ENCODE measurements around the gene ERC1. TPM values are rescaled to one million over a fixed set of nuclear protein-coding genes. Genes with fewer than 3 reads are reported as not detected.

The ERC1 gene
- total RNA-seq, 4 donors from 2014 or later, result 23.5 to 74.8 (median 57.0) TPM

- Histone ChIP-seq H3K27me3 (no peaks in the 10 kb centered on the region), H3K36me3 (no peaks in the 10 kb centered on the region), H3K27ac (no peak overlapping the region), H3K4me1 (no peaks in the 10 kb centered on the region), H3K9me3 (no peaks in the 10 kb centered on the region), H3K4me3 (no peak overlapping the region)
- in situ Hi-C loops (cut with MboI; ENCODE audit: low pct_ligation_motif_present in 1 of 4, low pct_unique_long_range_greater_than_20kb in 1 of 4, low sequenced_read_pairs in 3 of 4), result no loop called here
- WGBS, 2 donors (ENCODE audit: low coverage in 1 of 2), result 85 to 88% methylated on average over 2 of the region's 2 CpGs
- intact Hi-C loops (cut with DNase I; ENCODE audit: low total_unique reads), result no loop called here
- TF ChIP-seq EP300 (IDR thresholded peaks at IDR 0.05; ENCODE audit: low read depth) (no peak), CTCF (IDR thresholded peaks at IDR 0.05) (no peak), POLR2AphosphoS5 (IDR thresholded peaks at IDR 0.05) (no peak), POLR2A (IDR thresholded peaks at IDR 0.05) (no peak)
- no peak for DNase-seq
Measured at GRCh38 chr12:1360441-1361210, 369.6 kb downstream of the ERC1 start.

DNA sequence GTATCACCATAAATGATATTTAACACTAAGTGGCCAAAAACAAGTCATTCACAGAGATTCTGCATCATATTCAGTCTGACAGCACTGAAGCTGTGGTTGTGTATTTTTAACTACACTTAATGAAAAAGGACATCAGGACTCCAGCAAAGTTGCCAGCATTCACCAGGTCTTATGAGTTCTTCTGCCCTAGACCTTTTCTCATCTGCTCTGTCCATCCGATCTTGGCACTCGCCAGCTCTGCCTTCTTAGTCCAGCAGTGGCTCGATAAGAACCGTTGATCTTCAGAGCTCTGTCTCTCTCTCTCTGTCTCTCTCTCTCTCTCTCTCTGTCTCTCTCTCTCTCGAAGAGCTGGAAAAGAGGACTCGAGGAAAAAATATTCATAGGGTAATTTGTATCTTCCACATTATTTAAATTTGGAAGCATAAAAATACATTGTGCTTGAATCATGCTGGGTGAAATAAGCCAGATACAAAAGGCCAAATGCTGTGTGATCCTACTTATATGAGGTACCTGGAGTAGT is 371.2 kb downstream of the ERC1 start:
- Histone ChIP-seq H3K36me3 (no peaks in the 10 kb centered on the region), H3K27ac (no peak overlapping the region), H3K4me3 (no peak overlapping the region), H3K9me3 (no peaks in the 10 kb centered on the region), H3K27me3 (no peaks in the 10 kb centered on the region), H3K4me1 (no peaks in the 10 kb centered on the region)
- TF ChIP-seq CTCF (IDR thresholded peaks at IDR 0.05) (no peak), POLR2A (IDR thresholded peaks at IDR 0.05) (no peak), EP300 (IDR thresholded peaks at IDR 0.05; ENCODE audit: low read depth) (no peak), POLR2AphosphoS5 (IDR thresholded peaks at IDR 0.05) (no peak)
- 84 to 98% methylated on average over 4 to 6 of the region's 6 CpGs for WGBS, 2 donors (ENCODE audit: low coverage in 1 of 2)
- no peak for DNase-seq
- intact Hi-C loops (cut with DNase I; ENCODE audit: low total_unique reads) (no loop called here), in situ Hi-C loops (cut with MboI; ENCODE audit: low pct_ligation_motif_present in 1 of 4, low pct_unique_long_range_greater_than_20kb in 1 of 4, low sequenced_read_pairs in 3 of 4) (no loop called here)

GRCh38 chr12:1365703-1366102 is 374.7 kb downstream of the ERC1 start:
- H3K4me1 ChIP-seq, result no peaks in the 10 kb centered on the region
- no peaks in the 10 kb centered on the region for H3K27me3 ChIP-seq
- no peaks in the 10 kb centered on the region for H3K9me3 ChIP-seq
- in situ Hi-C loops (cut with MboI; ENCODE audit: low pct_ligation_motif_present in 1 of 4, low pct_unique_long_range_greater_than_20kb in 1 of 4, low sequenced_read_pairs in 3 of 4), result no loop called here
- 100% methylated on average over 1 of the region's 1 CpG for WGBS, 2 donors (ENCODE audit: low coverage in 1 of 2)
- H3K4me3 ChIP-seq, result no peak overlapping the region
- no peak for TF ChIP-seq POLR2A (IDR thresholded peaks at IDR 0.05)
- TF ChIP-seq CTCF (IDR thresholded peaks at IDR 0.05), result no peak
- TF ChIP-seq POLR2AphosphoS5 (IDR thresholded peaks at IDR 0.05), result no peak
- TF ChIP-seq EP300 (IDR thresholded peaks at IDR 0.05; ENCODE audit: low read depth), result no peak
- DNase-seq, result no peak
- H3K36me3 ChIP-seq, result no peaks in the 10 kb centered on the region
- intact Hi-C loops (cut with DNase I; ENCODE audit: low total_unique reads), result no loop called here
- no peak overlapping the region for H3K27ac ChIP-seq

GRCh38 chr12:1367331-1368291 is 376.6 kb downstream of the ERC1 start:
- H3K36me3 ChIP-seq, result peaks cover 0 to 6% (median 0%) of the 10 kb centered on the region in 4 donors
- H3K27me3 ChIP-seq, result no peaks in the 10 kb centered on the region
- intact Hi-C loops (cut with DNase I; ENCODE audit: low total_unique reads) (no loop called here), in situ Hi-C loops (cut with MboI; ENCODE audit: low pct_ligation_motif_present in 1 of 4, low pct_unique_long_range_greater_than_20kb in 1 of 4, low sequenced_read_pairs in 3 of 4) (no loop called here)
- DNase-seq, result no peak
- TF ChIP-seq CTCF (IDR thresholded peaks at IDR 0.05), result no peak
- no peak for TF ChIP-seq POLR2AphosphoS5 (IDR thresholded peaks at IDR 0.05)
- no peak for TF ChIP-seq EP300 (IDR thresholded peaks at IDR 0.05; ENCODE audit: low read depth)
- no peak for TF ChIP-seq POLR2A (IDR thresholded peaks at IDR 0.05)
- H3K4me3 ChIP-seq, result no peak overlapping the region
- no peaks in the 10 kb centered on the region for H3K4me1 ChIP-seq
- no peak overlapping the region for H3K27ac ChIP-seq
- no peaks in the 10 kb centered on the region for H3K9me3 ChIP-seq
- WGBS, 2 donors (ENCODE audit: low coverage in 1 of 2), result 84 to 86% methylated on average over 9 to 10 of the region's 10 CpGs
